Muscle layer of colon (tissue), 2 donors: Measurements from ENCODE around the gene FRAS1.
"Not testable (repeated sequence)": the region's sequence is repeated elsewhere in the genome, so short reads cannot be mapped to it uniquely, and the experiment has no call there.

Experiments
- H3K27ac ChIP-seq: one replicate; pipeline ENCODE4 v1.7.0; 2013; ENCODE audit warnings: low read depth, mild to moderate bottlenecking, low read length, moderate library complexity
- H3K27me3 ChIP-seq, 2 donors: one replicate each; pipeline ENCODE4 v1.7.0; 2013; ENCODE audit warnings: low read length in 2 of 2, mild to moderate bottlenecking in 2 of 2; ENCODE audit not compliant: insufficient read depth in 2 of 2, control insufficient read depth in 1 of 2
- H3K36me3 ChIP-seq: one replicate; pipeline ENCODE4 v1.7.0; 2013; ENCODE audit warnings: mild to moderate bottlenecking, low read length; ENCODE audit not compliant: insufficient read depth
- H3K4me1 ChIP-seq: one replicate; pipeline ENCODE4 v1.7.0; 2013; ENCODE audit warnings: mild to moderate bottlenecking, low read length; ENCODE audit not compliant: insufficient read depth
- H3K4me3 ChIP-seq, 2 donors: one replicate each; pipeline ENCODE4 v1.7.0; 2013; ENCODE audit warnings: low read length in 2 of 2, low read depth in 1 of 2, mild to moderate bottlenecking in 1 of 2, moderate library complexity in 1 of 2
- H3K9ac ChIP-seq: one replicate; pipeline ENCODE4 v1.7.0; 2013; ENCODE audit warnings: low read length
- H3K9me3 ChIP-seq: one replicate; pipeline ENCODE4 v1.7.0; 2013; ENCODE audit warnings: mild to moderate bottlenecking, low read length
- donor health status: abdominal sarcoma.
- donor health status: Adenocarcinoma of cecum.

Gene FRAS1

DNA sequence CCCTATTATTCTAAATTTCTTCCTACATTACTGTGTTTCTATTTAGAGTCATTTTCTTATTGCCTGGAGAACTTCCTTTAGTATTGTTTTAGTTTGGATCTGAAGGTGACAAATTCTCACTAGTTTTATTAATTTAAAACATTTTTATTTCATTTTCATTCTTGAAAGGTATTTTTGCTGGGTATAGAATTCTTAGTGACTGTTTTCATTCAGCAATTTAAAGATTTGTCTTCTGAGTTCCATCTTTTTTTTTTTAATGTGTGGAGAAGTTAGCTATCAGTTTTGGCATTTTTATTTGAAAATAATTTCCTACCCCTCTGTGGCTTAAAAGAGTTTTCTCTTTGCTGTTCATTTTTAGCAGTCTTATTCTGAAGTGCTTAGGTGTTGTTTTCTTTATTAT lies 169.2 kb downstream of the FRAS1 start:
- Histone ChIP-seq H3K9ac (no peak overlapping the region), H3K4me3 (no peak overlapping the region), H3K27ac (no peak overlapping the region), H3K27me3 (no peaks in the 10 kb centered on the region), H3K9me3 (no peaks in the 10 kb centered on the region), H3K4me1 (no peaks in the 10 kb centered on the region), H3K36me3 (no peaks in the 10 kb centered on the region)

DNA sequence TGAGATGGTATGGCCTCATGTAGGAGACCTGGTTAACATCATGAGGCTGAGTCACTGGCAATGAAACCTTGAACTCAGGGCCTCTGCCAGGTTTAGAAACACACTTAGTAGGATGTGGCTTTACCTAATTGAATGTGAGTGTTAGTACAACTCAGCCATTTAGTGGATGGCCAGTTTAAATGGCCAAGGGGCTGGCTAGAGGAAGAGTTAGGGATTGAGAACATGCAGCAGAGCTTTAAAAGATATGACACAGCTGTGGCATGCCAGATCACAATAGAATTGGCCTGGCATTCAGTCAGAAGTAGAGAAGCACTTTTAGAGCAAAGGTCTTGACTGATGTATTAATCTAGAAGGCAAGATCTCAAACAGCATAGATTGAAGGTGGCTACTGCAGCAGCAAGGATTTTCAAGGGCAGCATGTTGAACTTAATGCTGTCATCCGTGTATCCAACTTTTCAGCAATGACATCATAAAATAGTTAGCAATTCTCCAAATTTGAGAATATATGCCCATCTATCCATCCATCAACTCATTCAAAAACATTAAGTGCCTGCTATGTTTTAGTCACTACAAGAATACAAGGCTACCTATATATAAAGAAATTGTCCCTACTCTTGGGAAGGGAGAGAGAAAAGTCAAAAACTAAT lies 170.4 kb downstream of the FRAS1 start:
- Histone ChIP-seq H3K4me3 (no peak overlapping the region), H3K9ac (no peak overlapping the region)

DNA sequence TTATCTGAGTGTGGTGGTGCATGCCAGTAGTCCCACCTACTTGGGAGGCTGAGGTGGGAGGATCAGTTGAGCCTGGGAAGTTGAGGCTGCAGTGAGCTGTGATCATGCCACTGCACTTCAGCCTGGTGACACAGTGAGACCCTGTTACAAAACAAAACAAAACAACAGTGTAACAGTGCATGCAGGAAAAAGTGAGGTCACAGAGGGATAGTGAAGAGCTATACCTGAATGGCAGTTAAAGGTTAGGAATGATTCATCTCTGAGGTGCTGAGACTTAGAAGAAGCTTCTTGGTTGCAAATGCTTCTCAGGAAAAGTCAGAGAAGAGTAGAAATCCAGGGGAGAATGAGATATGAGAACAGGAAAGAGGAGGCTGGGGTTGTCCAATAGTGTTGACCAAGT lies 178.7 kb downstream of the FRAS1 start:
- Histone ChIP-seq H3K36me3 (no peaks in the 10 kb centered on the region), H3K27ac (no peak overlapping the region), H3K27me3 (no peaks in the 10 kb centered on the region), H3K9me3 (no peaks in the 10 kb centered on the region), H3K4me3 (no peak overlapping the region), H3K4me1 (no peaks in the 10 kb centered on the region), H3K9ac (no peak overlapping the region)

More for the DNA sequence above, 170.4 kb downstream of the FRAS1 start:
- no peaks in the 10 kb centered on the region for H3K4me1 ChIP-seq
- no peak overlapping the region for H3K27ac ChIP-seq
- no peaks in the 10 kb centered on the region for H3K9me3 ChIP-seq
- H3K36me3 ChIP-seq = no peaks in the 10 kb centered on the region
- no peaks in the 10 kb centered on the region for H3K27me3 ChIP-seq

DNA sequence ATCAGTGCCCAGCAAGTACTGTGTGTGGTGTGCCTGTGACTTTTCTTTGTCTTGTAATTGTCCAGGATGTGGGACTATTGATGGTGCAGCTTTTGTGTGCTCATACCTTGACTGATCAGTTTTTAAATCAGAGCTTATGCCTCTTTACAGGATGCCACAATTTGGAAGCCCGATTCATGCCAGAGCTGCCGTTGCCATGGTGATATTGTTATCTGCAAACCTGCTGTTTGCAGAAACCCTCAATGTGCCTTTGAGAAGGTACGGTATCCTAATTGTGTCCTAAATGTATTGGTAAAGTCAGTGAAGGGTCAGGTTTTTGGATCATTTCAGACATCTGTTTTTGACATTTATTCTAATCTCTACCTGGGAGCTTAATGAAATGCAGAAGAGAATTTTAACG lies 180.2 kb downstream of the FRAS1 start:
- H3K27ac ChIP-seq = no peak overlapping the region
- no peak overlapping the region for H3K9ac ChIP-seq
- H3K9me3 ChIP-seq = no peaks in the 10 kb centered on the region

DNA sequence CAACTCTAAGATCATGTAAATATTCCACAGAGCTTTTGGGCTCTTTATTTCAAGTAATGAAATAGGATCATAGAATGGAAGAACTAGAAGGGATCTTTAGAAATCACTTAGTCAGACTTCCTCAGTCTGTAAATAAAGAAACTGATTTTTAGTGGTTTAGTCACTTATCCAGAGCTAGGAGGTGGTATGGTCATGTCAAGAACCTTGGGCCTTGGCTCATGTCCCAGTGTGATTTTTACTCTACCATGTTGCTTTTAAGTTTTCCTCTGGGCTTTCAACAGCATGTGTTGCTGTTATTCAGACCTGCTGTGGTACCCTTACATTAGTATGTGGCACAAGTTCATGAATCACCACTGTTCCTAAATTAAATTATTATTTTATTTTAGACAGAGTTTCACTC lies 184.9 kb downstream of the FRAS1 start:
- Histone ChIP-seq H3K4me3 (no peak overlapping the region), H3K27me3 (no peaks in the 10 kb centered on the region), H3K9ac (no peak overlapping the region), H3K27ac (no peak overlapping the region), H3K36me3 (no peaks in the 10 kb centered on the region), H3K4me1 (no peaks in the 10 kb centered on the region), H3K9me3 (no peaks in the 10 kb centered on the region)

More for the DNA sequence above, 180.2 kb downstream of the FRAS1 start:
- Histone ChIP-seq H3K4me3 (no peak overlapping the region), H3K36me3 (no peaks in the 10 kb centered on the region), H3K27me3 (no peaks in the 10 kb centered on the region), H3K4me1 (no peaks in the 10 kb centered on the region)

DNA sequence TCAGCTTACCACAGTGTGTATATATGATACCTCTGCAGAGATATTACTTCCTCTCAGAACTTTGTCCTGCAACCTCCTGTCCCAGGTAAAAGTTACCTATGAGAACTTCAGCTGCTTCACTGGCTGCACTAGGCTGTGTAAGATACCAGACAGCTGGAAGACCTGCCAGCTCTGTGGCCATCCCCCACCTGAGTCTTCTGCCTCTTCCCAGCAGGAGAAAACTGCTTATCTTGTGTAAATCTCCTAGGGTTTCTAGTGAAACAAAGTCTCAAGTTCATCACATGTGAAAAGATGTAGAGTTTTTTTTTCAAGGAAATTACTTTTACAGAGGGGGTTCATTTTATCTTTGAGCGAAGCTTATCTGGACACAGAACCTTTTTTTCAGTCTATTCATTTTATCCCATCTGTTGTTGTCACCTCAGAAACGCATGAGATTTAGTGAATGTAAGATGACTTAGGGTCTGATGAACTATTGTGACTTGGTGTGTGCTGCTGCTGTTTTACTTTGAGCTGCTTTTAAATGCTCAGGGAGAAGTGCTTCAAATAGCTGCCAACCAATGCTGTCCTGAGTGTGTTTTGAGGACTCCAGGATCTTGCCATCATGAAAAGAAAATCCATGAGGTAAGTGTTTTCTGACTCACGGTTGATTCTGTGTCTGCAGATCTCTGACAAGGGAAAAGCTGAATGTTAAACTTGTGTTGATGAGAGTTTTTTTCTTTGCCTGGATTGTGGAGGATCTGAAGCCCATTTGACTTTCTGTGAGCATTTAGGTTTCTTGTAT lies 187.8 kb downstream of the FRAS1 start:
- Histone ChIP-seq H3K4me1 (no peaks in the 10 kb centered on the region), H3K9me3 (no peaks in the 10 kb centered on the region), H3K4me3 (no peak overlapping the region), H3K36me3 (no peaks in the 10 kb centered on the region), H3K27me3 (no peaks in the 10 kb centered on the region), H3K9ac (no peak overlapping the region), H3K27ac (no peak overlapping the region)

DNA sequence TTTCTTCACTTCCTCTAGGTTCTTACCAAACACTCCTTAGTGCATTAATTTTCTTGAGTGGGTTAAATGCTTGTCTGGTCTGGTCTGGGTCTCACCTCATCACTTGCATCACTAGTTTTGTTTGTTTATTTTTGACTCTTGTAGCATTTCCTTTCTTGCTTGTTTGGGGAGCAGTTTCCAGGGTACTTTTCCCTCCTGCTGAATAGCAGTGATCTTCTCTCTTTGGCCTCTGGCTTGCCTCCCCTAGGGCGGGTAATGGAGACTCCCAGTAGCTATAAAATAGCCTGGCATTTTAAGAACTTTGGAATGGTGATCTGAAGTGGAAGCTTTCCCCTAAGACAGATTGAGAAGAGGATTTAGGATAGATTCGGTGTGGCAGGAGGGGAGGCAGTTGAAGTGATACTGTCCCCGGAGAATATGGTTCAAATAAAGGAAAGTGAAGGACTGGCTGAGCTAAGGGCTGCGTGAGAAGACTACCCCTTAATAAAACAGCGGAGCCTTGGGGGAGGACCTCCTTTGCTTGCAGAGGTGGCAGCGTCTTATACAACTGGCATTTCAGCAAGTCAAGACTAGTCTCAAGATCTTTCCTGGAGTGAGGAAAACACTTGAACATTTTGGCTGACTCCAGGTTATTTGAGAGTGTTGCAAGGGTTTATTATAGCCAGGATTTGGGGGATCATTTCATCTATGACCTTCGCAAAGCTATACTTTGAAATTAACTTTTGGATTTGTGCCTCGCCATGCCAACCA lies 190.6 kb downstream of the FRAS1 start:
- Histone ChIP-seq H3K27ac (no peak overlapping the region), H3K27me3 (no peaks in the 10 kb centered on the region), H3K4me1 (no peaks in the 10 kb centered on the region), H3K9me3 (no peaks in the 10 kb centered on the region), H3K4me3 (no peak overlapping the region), H3K36me3 (no peaks in the 10 kb centered on the region), H3K9ac (no peak overlapping the region)

DNA sequence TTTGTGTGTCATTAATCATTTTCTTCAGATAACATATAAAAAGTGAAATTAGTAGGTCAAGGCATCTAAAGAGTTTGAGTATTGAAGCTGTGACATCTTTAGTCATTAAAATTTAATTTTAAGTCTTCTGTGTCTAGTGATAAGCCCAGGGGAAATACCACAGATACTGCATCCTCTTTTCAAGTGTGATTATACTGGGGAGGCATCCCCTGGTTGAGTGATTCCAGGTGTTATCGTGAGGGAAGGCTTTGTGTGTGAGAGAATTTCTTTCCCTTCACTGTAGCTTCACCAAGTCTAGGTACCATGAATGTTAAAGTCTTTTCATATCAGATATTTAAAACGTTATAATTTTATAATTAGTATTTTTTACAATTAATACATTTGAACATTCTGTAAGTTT lies 193.4 kb downstream of the FRAS1 start:
- Histone ChIP-seq H3K4me1 (no peaks in the 10 kb centered on the region), H3K27ac (no peak overlapping the region), H3K36me3 (no peaks in the 10 kb centered on the region), H3K9me3 (no peaks in the 10 kb centered on the region), H3K4me3 (no peak overlapping the region), H3K27me3 (no peaks in the 10 kb centered on the region), H3K9ac (no peak overlapping the region)

DNA sequence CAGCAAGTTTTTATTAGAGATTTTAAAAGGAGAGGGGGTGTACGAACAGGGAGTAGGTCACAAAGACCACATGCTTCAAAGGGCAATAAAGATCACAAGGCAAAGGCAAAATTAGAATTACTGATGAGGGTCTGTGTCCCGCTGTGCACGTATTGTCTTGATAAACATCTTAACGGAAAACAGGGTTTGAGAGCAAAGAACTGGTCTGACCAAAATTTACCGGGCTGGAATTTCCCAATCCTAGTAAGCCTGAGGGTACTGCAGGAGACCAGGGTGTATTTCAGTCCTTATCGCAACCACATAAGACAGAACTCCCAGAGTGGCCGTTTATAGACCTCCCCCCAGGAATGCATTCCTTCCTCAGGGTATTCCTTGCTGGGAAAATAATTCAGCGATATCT lies 195.7 kb downstream of the FRAS1 start:
- not testable (repeated sequence) for H3K9ac ChIP-seq, H3K36me3 ChIP-seq, H3K9me3 ChIP-seq, H3K4me3 ChIP-seq, H3K4me1 ChIP-seq, H3K27ac ChIP-seq, H3K27me3 ChIP-seq

DNA sequence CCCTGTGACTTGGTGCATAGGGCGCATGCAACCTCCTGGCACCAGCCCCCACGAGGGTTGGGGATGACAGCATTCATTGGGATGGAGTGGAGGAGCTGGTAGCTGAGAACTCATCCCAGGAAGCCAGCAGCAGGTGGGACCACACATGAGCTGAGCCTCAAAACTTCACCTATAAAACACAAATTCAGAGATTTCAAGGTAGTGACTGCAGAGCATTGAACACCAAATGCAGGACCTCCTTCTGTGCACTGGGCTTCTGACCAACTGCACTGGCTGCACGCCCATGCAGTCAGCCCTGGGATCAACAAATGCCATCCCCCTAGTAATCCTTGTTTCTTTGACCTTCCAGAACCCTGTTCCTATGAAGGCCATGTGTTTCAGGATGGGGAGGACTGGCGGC lies 197.8 kb downstream of the FRAS1 start:
- no peaks in the 10 kb centered on the region for H3K36me3 ChIP-seq
- no peaks in the 10 kb centered on the region for H3K9me3 ChIP-seq
- no peak overlapping the region for H3K4me3 ChIP-seq
- no peak overlapping the region for H3K9ac ChIP-seq
- no peaks in the 10 kb centered on the region for H3K4me1 ChIP-seq
- H3K27me3 ChIP-seq = no peaks in the 10 kb centered on the region
- H3K27ac ChIP-seq = no peak overlapping the region

DNA sequence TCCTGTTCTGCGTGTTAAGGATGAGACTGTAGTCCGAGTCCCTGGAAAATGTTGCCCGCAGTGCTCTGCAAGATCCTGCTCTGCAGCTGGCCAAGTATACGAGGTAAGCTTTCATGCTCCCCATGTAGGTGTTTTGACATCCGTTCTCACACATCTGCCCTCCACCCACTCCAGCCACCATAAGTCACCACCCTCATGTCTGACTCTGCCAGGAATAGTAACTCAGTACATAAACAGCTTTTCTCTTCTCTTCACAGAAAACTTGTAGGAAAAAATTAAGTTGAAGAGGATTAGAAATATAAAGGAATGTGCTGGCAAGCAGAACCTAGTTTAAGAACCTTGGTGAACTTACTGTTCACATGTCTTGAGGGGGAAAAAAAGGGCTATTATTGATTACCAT lies 207.9 kb downstream of the FRAS1 start:
- no peaks in the 10 kb centered on the region for H3K36me3 ChIP-seq
- no peaks in the 10 kb centered on the region for H3K4me1 ChIP-seq
- no peaks in the 10 kb centered on the region for H3K27me3 ChIP-seq
- no peaks in the 10 kb centered on the region for H3K9me3 ChIP-seq
- H3K4me3 ChIP-seq = no peak overlapping the region
- no peak overlapping the region for H3K27ac ChIP-seq
- H3K9ac ChIP-seq = no peak overlapping the region
